Bronchial epithelial cell (primary cell): ENCODE data around the gene PKP2. TPM values are rescaled to one million over a fixed set of nuclear protein-coding genes. Genes with fewer than 3 reads are reported as not detected.

Experiments
- DNase-seq: peaks from one replicate; pipeline ENCODE4 v3.0.0-alpha.2; 2010; ENCODE audit warnings: low read depth
- FAIRE-seq: peaks from 2 replicates; lab custom pipeline; 2011; peaks lifted over from hg19 to GRCh38; lab: Jason Lieb, UNC
- H3K27me3 ChIP-seq: 2 replicates; pipeline ENCODE4 v1.5.1; 2011; ENCODE audit warnings: low read length; ENCODE audit not compliant: control insufficient read depth, insufficient read depth
- H3K36me3 ChIP-seq: 2 replicates; pipeline ENCODE4 v1.5.1; 2011; ENCODE audit warnings: low read length; ENCODE audit not compliant: control insufficient read depth, insufficient read depth
- H3K4me3 ChIP-seq: 2 replicates; pipeline ENCODE4 v1.5.1; 2011; ENCODE audit warnings: mild to moderate bottlenecking, low read depth, low read length, control low read depth
- total RNA-seq: library from RNA; depleted of rRNA; stranded (reverse); fragments of >200 nt; gene quantifications from 2 replicates; pipeline ENCODE4 v1.2.1, GENCODE V29; 2014
- TF ChIP-seq, protein P1 (sequence below): IDR thresholded peaks from 2 replicates; pipeline ENCODE4 v1.5.1; 2011; ENCODE audit warnings: mild to moderate bottlenecking, moderate library complexity, low read length, control low read depth, inconsistent platforms; ENCODE audit not compliant: insufficient read depth, severe bottlenecking

Gene PKP2
- total RNA-seq, 1 donor from 2014 or later, result 74.5 TPM

DNA sequence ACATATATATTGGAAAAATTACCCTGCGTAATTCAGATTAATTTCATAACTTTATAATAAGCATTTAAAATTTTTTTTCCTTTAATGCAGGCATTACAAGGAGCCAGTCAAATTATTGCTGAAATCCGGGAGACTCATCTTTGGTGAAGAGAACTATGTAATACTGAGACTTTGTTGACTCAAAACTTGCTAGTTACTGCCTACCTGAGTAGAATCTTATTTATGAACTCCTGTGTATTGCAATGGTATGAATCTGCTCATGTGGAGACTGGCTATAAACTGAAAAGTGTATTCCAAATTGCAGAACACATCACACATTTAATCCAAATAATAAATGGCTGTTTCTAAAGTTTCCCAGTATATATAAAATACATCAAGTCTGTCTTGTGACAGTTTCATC lies 153.3 kb downstream of the PKP2 start:
- H3K27me3 ChIP-seq, result no peaks in the 10 kb centered on the region
- H3K36me3 ChIP-seq, result peaks cover 7% of the 10 kb centered on the region
- FAIRE-seq, result no peak
- no peak for DNase-seq
- H3K4me3 ChIP-seq, result no peak overlapping the region
- TF ChIP-seq, protein P1, sequence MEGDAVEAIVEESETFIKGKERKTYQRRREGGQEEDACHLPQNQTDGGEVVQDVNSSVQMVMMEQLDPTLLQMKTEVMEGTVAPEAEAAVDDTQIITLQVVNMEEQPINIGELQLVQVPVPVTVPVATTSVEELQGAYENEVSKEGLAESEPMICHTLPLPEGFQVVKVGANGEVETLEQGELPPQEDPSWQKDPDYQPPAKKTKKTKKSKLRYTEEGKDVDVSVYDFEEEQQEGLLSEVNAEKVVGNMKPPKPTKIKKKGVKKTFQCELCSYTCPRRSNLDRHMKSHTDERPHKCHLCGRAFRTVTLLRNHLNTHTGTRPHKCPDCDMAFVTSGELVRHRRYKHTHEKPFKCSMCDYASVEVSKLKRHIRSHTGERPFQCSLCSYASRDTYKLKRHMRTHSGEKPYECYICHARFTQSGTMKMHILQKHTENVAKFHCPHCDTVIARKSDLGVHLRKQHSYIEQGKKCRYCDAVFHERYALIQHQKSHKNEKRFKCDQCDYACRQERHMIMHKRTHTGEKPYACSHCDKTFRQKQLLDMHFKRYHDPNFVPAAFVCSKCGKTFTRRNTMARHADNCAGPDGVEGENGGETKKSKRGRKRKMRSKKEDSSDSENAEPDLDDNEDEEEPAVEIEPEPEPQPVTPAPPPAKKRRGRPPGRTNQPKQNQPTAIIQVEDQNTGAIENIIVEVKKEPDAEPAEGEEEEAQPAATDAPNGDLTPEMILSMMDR, result no peak

DNA sequence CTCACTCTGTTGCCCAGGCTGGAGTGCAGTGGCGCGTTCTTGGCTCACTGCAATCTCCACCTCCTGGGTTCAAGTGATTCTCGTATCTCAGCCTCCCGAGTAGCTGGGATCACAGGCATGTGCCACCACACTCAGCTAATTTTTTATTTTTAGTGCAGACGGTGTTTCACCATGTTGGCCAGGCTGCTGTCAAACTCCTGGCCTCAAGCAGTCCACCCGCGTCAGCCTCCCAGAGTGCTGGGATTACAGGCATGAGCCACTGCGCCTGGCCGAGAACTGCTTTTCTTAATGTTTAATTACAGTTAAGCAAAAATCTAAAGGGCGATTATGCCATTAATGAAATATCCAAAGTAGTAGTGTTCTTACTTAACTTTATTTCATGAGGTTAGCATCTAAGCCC lies 154.4 kb downstream of the PKP2 start:
- peaks cover 8% of the 10 kb centered on the region for H3K36me3 ChIP-seq

More for the DNA sequence above, 154.4 kb downstream of the PKP2 start:
- TF ChIP-seq, protein P1, result no peak
- no peak for FAIRE-seq
- H3K4me3 ChIP-seq, result no peak overlapping the region
- DNase-seq, result no peak
- H3K27me3 ChIP-seq, result no peaks in the 10 kb centered on the region

Other genes with a start within 250 kb of the PKP2 start
- 68.2 and 69.2 TPM in 2 replicates for gene DNM1L, start 217.5 kb downstream of the PKP2 start, total RNA-seq
- 29.2 and 31.0 TPM in 2 replicates for gene YARS2, start 140.9 kb downstream of the PKP2 start, total RNA-seq